Keratinocyte (primary cell): ENCODE measurements around the gene COL25A1.

Source experiments
- EZH2 ChIP-seq: IDR thresholded peaks from one replicate; pipeline ENCODE4 v1.6.1; 2012; ENCODE audit warnings: inconsistent platforms, mild to moderate bottlenecking, low read length, moderate library complexity
- TF ChIP-seq, protein P1 (sequence below), 3 experiments: IDR thresholded peaks in 1 of 3; conservative IDR thresholded peaks in 1 of 3; optimal IDR thresholded peaks in 1 of 3; 2 replicates in 2 of 3; 3 replicates in 1 of 3; pipeline versions ENCODE3 to v1.5.1; 2011; ENCODE audit warnings: low read length in 3 of 3, mild to moderate bottlenecking in 3 of 3, moderate library complexity in 2 of 3, control low read depth in 1 of 3, inconsistent platforms in 1 of 3; ENCODE audit not compliant: insufficient read depth in 2 of 3; ENCODE audit errors: extremely low read depth in 1 of 3

GRCh38 chr4:108902769-108903168, 399.7 kb downstream of the COL25A1 start:
- TF ChIP-seq, protein P1, sequence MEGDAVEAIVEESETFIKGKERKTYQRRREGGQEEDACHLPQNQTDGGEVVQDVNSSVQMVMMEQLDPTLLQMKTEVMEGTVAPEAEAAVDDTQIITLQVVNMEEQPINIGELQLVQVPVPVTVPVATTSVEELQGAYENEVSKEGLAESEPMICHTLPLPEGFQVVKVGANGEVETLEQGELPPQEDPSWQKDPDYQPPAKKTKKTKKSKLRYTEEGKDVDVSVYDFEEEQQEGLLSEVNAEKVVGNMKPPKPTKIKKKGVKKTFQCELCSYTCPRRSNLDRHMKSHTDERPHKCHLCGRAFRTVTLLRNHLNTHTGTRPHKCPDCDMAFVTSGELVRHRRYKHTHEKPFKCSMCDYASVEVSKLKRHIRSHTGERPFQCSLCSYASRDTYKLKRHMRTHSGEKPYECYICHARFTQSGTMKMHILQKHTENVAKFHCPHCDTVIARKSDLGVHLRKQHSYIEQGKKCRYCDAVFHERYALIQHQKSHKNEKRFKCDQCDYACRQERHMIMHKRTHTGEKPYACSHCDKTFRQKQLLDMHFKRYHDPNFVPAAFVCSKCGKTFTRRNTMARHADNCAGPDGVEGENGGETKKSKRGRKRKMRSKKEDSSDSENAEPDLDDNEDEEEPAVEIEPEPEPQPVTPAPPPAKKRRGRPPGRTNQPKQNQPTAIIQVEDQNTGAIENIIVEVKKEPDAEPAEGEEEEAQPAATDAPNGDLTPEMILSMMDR (optimal IDR thresholded peaks at IDR 0.05 in 1 of 3, IDR thresholded peaks at IDR 0.05 in 1 of 3, conservative IDR thresholded peaks at IDR 0.05 in 1 of 3; ENCODE audit: extremely low read depth in 1 of 3, insufficient read depth in 2 of 3, low read length in 3 of 3): no peak
- no peak for TF ChIP-seq EZH2
